ENCODE measurements around the gene PLK5.

The PLK5 gene

DNA sequence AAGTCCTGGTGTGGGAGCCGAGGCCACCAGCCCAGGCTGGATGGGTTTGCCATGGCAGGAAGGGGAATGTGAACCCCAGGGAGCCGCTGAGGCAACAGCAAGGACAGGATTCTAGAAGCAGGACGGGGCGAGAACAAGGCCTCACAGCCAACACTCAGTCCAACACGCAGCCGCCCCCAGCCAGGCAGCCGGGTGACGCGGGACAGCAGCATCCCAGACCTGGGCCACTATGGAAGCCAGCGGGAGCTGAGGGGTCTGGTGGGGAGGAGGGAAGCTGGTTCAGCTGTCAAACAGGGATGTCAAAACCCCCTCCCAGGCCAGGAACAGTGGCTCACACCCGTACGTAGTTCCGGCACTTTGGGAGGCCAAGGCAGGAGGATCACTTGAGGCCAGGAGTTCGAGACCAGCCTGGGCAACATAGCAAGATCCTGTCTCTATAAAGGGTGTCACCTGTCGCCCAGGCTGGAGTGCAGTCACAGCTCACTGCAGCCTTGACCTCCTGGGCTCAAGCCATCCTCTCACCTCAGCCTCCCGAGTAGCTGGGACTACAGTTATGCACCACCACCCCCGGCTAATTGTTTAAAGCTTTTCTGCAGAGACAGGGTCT is 37.5 kb downstream of the PLK5 start:
- no peak for TF ChIP-seq EGR1 (IDR thresholded peaks at IDR 0.05)
- no peak for TF ChIP-seq MAX (IDR thresholded peaks at IDR 0.05)

DNA sequence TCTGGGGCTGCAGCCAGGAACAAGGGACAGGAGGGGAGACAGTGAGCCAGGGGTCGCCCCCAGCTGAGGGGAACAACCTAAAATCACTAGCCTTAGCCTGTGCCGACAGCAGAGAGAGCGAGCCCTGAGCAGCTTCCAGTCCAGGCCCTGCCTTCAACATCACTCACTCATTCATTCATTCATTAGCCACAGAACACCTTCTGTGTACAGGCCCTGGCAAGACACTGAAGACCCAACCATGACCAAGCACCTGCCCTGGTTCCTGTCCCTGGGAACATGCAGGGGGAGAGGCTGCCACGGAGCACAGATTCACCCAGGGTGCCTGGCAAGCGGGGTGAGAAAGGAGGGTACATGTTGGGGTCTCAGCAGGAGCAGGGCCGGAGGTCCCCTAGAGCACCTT is 39.4 kb downstream of the PLK5 start:
- no peak for TF ChIP-seq TCF12 (IDR thresholded peaks at IDR 0.05; ENCODE audit: low read depth)
- no peak for TF ChIP-seq EGR1 (IDR thresholded peaks at IDR 0.05)
- TF ChIP-seq CEBPB (IDR thresholded peaks at IDR 0.05), result no peak

DNA sequence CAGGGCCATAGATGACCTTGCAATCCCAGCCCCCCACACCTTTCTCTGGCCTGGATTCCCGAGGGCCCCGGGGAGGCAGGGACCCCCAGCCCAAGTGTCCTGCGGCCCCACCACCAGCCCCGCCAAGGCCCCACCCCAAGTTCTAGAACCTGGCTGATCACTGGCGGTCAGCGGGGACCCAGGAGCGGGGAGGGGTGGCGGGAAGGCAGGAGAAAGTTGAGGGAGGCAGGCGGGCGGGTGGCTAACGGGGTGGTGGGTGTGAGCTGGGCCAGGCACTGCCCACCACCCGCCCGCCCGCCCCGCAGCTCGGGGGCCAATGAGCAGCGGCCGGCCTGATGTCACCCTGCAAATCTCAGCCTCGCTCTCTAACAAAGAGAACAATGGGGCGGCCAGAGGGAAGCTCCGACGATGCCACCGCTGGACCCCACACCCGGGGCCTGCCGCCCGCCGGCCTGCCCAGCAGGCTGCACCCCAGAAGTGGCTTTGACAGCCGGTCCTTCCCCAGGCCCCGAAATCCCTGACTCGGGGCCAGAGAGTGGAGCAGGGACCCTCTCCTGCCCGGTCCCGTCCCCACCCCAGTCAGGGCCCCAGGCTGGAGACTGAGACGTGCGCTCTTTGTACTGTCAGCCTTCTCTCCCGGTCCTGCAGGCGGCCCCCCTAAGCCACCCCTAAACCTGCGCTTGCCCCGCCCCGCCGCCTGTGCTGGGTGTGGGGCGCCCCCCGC is 42.7 kb downstream of the PLK5 start:
- TF ChIP-seq YY1 (IDR thresholded peaks at IDR 0.05; ENCODE audit: low read depth) (no peak), MAX (IDR thresholded peaks at IDR 0.05) (peak; percentile 39; the same call in 1 of the 2 replicates), TCF12 (IDR thresholded peaks at IDR 0.05; ENCODE audit: low read depth) (0 out of 2 replicates have a peak, but pooled peaks have one; percentile 25), ZBTB7A (IDR thresholded peaks at IDR 0.05; ENCODE audit: low read depth) (0 out of 2 replicates have a peak, but pooled peaks have one; percentile 45)

DNA sequence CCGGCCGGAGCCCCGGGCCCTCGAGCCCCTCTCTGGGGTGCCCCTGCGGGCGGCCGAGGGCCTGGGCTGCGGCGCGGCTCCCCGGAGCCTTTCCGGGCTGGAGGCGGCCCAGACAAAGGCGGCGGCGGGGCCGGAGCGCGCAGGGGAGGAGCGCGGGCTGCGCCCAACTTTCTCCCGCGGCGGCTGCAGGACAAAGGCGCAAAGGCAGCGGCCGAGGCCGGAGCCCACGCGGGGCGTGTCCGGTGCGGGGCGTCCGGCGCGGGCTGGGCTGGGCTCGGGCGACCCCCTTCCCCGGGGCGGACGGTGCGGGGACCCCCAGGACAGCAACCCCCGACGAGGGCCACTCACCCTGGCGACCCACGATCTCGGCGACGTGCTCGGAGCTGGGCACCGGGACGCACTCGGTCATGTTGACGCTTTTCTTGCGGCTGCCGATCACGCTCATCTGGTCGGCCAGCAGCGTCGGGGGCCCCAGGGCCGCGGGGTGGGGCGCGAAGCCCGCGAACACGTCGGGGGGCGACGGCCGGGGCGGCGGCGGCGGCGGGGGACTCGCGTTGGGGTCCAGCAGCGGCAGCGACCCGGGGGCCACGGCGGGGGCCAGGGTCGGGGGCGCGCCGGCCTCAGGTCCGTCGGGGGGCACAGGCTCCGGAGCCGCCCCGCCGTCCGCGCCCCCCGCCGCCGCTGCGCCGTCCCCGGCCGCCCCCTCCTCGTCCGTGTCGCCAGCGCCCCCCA is 43.4 kb downstream of the PLK5 start:
- TF ChIP-seq MAX (IDR thresholded peaks at IDR 0.05) (peak; percentile 21; the same call in 1 of the 2 replicates), NFIC (IDR thresholded peaks at IDR 0.05) (no peak)

DNA sequence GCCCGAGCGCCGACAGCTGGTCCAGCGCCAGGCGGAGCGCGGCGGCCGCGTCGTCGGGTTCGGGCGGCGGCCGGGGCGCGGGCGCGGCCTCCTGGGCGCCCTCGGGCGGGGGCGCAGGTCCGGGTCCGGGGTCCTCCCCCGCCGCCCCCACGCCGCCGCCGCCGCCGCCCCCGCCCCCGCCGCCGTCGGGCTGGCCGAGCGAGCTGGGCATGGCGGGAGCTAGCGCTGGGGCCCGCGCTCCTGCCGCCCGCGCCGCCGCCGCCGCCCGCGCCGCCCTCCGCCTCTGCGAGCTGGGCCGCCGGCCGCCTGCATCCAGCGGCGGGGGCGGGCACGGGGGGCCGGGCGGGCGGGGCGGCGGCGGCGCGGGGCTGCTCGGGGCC is 44.0 kb downstream of the PLK5 start:
- TF ChIP-seq YY1 (IDR thresholded peaks at IDR 0.05; ENCODE audit: low read depth) (no peak), CREB1 (IDR thresholded peaks at IDR 0.05; ENCODE audit: low read depth) (no peak), EP300 (IDR thresholded peaks at IDR 0.05; ENCODE audit: borderline replicate concordance) (no peak), NFIC (IDR thresholded peaks at IDR 0.05) (no peak), REST (IDR thresholded peaks at IDR 0.05; ENCODE audit: low read depth) (no peak), CEBPB (IDR thresholded peaks at IDR 0.05) (no peak)

- peak; percentile 84 for TF ChIP-seq USF1 (IDR thresholded peaks at IDR 0.05)
- no peak for TF ChIP-seq EGR1 (IDR thresholded peaks at IDR 0.05)
- TF ChIP-seq MAX (IDR thresholded peaks at IDR 0.05), result peak; percentile 99
These were observed 44.6 kb downstream of the PLK5 start, which contains the start of gene MEX3D for GRCh38 chr19:1568320-1569019. MEX3D (minus strand) TSS chr19:1568325; CDS start chr19:1568058, 267 bp downstream.

- TF ChIP-seq TEAD4 (IDR thresholded peaks at IDR 0.05), result no peak
- TF ChIP-seq CEBPB (IDR thresholded peaks at IDR 0.05), result no peak
- TF ChIP-seq YY1 (IDR thresholded peaks at IDR 0.05; ENCODE audit: low read depth), result no peak
- TF ChIP-seq TAF1 (IDR thresholded peaks at IDR 0.05; ENCODE audit: low read depth), result no peak
- no peak for TF ChIP-seq EP300 (IDR thresholded peaks at IDR 0.05; ENCODE audit: borderline replicate concordance)
- TF ChIP-seq TCF12 (IDR thresholded peaks at IDR 0.05; ENCODE audit: low read depth), result no peak
- TF ChIP-seq REST (IDR thresholded peaks at IDR 0.05; ENCODE audit: low read depth), result no peak
- TF ChIP-seq EGR1 (IDR thresholded peaks at IDR 0.05), result no peak
- TF ChIP-seq ZBTB7A (IDR thresholded peaks at IDR 0.05; ENCODE audit: low read depth), result no peak
- TF ChIP-seq FOXM1 (IDR thresholded peaks at IDR 0.05; ENCODE audit: borderline replicate concordance, low read depth), result no peak
These were observed 46.1 kb downstream of the PLK5 start for GRCh38 chr19:1569997-1570396.

Data from Ishikawa (cell line).